MCF 10A (cell line): Measurements from ENCODE around the gene MAMDC4. TPM values are rescaled to one million over a fixed set of nuclear protein-coding genes. Genes with fewer than 3 reads are reported as not detected.

Experiments used
- BruUV-seq: library from RNA; stranded (reverse); fragments of 400-500 nt; replicated peaks from 2 replicates; lab custom pipeline; 2021; lab: Mats Ljungman, UMichigan
- CTCF ChIA-PET: fragments of 300-600 bp; sonication (Branson Sonifier 250); formaldehyde crosslinking; extraction: SDS; loops from one replicate; lab custom pipeline; 2021; ENCODE audit warnings: antibody characterized with exemption, inconsistent platforms; lab: Yijun Ruan, JAX
- POLR2A ChIA-PET: fragments of 300-600, 350-650 bp; sonication (Branson Sonifier 250); formaldehyde crosslinking; extraction: SDS; loops from one replicate; lab custom pipeline; 2020; ENCODE audit warnings: antibody characterized with exemption, inconsistent platforms; lab: Yijun Ruan, JAX
- DNase-seq: peaks from one replicate; pipeline ENCODE4 v3.0.0-alpha.2; 2018; ENCODE audit not compliant: unreplicated experiment
- H3K27ac Mint-ChIP-seq: one replicate; pipeline ENCODE4 v1.8.0; 2022; ENCODE audit warnings: mild to moderate bottlenecking, low read depth, mixed read lengths; ENCODE audit not compliant: unreplicated experiment
- H3K27me3 Mint-ChIP-seq: one replicate; pipeline ENCODE4 v1.8.0; 2022; ENCODE audit warnings: mixed read lengths; ENCODE audit not compliant: insufficient read depth, unreplicated experiment
- H3K36me3 Mint-ChIP-seq: one replicate; pipeline ENCODE4 v1.8.0; 2022; ENCODE audit warnings: mild to moderate bottlenecking, moderate library complexity, mixed read lengths; ENCODE audit not compliant: insufficient read depth, unreplicated experiment
- H3K4me1 Mint-ChIP-seq: one replicate; pipeline ENCODE4 v1.8.0; 2022; ENCODE audit warnings: mixed read lengths; ENCODE audit not compliant: insufficient read depth, unreplicated experiment
- H3K4me3 Mint-ChIP-seq: one replicate; pipeline ENCODE4 v1.8.0; 2022; ENCODE audit warnings: mild to moderate bottlenecking, moderate library complexity, mixed read lengths; ENCODE audit not compliant: unreplicated experiment
- H3K9me3 Mint-ChIP-seq: one replicate; pipeline ENCODE4 v1.8.0; 2022; ENCODE audit warnings: mixed read lengths; ENCODE audit not compliant: unreplicated experiment
- intact Hi-C: fragments of 100-400 bp; cut with micrococcal nuclease; formaldehyde crosslinking; loops from 2 replicates; pipeline ENCODE4 v1.14.1; 2022
- total RNA-seq: library from RNA; stranded (reverse); gene quantifications from 2 replicates; pipeline ENCODE4 v1.2.3, GENCODE V29; 2022
- TF ChIP-seq, protein P1 (sequence below): fragments of 200-600 bp; IDR thresholded peaks from one replicate; pipeline ENCODE4 v1.8.0; 2022; ENCODE audit warnings: antibody characterized with exemption, mild to moderate bottlenecking; ENCODE audit not compliant: unreplicated experiment

MAMDC4 gene
- total RNA-seq, 1 experiment from 2014 or later = 14.1 TPM

DNA sequence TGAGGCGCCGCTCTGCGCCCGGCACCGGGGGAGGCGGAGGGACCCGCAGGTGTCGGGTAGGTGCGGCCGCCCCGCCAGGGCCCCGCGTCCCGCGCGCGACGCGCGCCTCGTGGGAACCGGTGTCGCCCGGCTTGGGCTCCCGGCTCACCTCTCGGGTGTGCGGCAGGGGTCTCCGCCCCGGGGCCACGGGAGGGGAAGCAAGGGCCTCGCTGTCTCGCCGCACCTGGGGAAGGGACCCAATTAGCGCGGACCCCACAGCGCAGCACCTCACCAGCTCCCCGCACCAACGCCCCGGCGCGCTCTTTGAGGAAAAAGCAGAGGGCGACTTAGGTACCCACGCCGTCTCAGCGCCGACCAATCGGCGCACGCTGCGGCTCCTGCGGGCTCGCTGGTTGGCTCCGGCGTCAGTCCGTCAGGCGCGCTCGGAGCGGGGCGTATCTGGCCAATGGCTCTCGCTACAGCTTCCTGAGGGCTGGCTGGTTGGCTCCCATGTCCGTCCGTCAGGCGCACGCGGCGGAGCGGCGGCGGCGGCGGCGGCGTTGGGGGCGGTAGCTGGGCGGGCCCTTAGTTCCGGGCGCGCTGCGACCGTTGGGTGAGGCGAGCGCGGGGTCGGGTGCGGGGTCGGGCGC lies 33.9 kb downstream of the MAMDC4 start, which contains the start of gene TRAF2:
TRAF2 (plus strand) TSS at position 567 of the 629 bp plus-strand sequence. CDS start 12,225 bp downstream, outside the sequence.
- H3K36me3 Mint-ChIP-seq = peaks cover 7% of the 10 kb centered on the region
- H3K27me3 Mint-ChIP-seq = no peaks in the 10 kb centered on the region
- H3K4me3 Mint-ChIP-seq = peak within 1 kb of the TSS; percentile 84
- BruUV-seq = no TSS peak
- ChIA-PET POLR2A (interaction anchor here (0.6 to 2.6 kb wide), 11 partner anchors 13 to 158 kb away, joined by 3 to 28 read pairs (median 4); partner anchors contain the start of genes EDF1, FBXW5, PHPT1 and TMEM141), CTCF (interaction anchor here (0.7 kb wide), 1 partner anchor 43 kb away, joined by 5 read pairs; no protein-coding TSS in a partner anchor)
- peak; percentile 97 for DNase-seq
- TF ChIP-seq, protein P1, sequence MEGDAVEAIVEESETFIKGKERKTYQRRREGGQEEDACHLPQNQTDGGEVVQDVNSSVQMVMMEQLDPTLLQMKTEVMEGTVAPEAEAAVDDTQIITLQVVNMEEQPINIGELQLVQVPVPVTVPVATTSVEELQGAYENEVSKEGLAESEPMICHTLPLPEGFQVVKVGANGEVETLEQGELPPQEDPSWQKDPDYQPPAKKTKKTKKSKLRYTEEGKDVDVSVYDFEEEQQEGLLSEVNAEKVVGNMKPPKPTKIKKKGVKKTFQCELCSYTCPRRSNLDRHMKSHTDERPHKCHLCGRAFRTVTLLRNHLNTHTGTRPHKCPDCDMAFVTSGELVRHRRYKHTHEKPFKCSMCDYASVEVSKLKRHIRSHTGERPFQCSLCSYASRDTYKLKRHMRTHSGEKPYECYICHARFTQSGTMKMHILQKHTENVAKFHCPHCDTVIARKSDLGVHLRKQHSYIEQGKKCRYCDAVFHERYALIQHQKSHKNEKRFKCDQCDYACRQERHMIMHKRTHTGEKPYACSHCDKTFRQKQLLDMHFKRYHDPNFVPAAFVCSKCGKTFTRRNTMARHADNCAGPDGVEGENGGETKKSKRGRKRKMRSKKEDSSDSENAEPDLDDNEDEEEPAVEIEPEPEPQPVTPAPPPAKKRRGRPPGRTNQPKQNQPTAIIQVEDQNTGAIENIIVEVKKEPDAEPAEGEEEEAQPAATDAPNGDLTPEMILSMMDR = no peak
- H3K27ac Mint-ChIP-seq = peak within 1 kb of the TSS; percentile 71
- H3K9me3 Mint-ChIP-seq = no peaks in the 10 kb centered on the region
- H3K4me1 Mint-ChIP-seq = peaks cover 6% of the 10 kb centered on the region
- intact Hi-C loops = no loop called here

DNA sequence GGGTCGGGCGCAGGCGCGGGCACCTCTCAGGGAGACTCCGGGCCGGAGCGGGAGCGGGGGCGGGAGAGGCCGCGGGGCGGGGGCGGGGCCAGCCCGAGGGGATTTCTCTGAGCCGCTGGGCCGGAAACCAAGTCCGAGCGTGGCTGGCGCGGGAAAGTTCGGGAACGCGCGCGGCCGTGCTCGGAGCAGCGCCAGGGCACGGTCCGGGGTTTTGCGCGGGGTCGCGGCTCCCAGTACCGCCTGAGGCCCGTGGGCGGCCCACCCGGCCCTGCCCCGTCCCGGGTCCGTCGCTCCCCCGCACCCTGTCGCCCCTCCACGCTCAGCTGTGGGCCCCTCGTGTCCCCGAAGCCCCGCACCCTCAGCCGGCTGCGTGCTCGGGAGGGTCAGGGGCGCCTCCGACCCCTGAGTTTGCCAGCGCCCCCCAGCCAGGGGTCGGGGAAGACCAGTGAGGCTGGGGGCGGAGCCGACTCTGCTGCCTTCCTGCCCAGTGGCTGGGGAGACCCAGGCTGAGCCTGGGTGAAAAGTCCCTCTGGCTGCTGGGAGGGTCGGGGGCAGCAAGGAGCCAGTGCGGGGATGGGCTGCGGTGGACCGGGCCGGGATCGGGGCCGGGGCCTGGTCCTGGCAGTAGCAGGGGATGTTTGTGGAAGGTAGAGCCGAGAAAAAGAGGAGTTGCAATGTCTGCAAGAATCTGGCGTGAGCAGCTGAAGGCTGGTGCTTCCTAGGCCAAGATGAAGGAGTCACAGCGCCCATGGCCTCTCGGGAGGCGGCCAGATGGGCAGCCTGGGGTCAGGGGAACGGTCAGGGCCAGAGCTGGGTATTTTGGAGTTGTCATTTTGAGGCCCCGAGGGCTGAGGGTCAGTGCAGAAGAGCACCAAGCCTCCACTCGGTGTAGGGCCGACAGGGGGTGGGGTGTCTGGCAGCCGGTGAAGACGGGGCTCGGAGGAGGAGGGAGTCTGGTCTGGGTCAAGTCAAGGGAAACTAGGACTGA lies 34.8 kb downstream of the MAMDC4 start:
- Mint-ChIP-seq H3K4me3 (peak overlapping the region; percentile 84), H3K36me3 (peaks cover 7% of the 10 kb centered on the region), H3K4me1 (peaks cover 6% of the 10 kb centered on the region), H3K27me3 (no peaks in the 10 kb centered on the region), H3K9me3 (no peaks in the 10 kb centered on the region), H3K27ac (peak overlapping the region; percentile 71)
- intact Hi-C loops = no loop called here
- no peak for DNase-seq
- BruUV-seq = no TSS peak
- ChIA-PET CTCF (interaction anchor here (0.6 to 1.8 kb wide), 5 partner anchors 25 to 143 kb away, joined by 3 to 5 read pairs (median 4); partner anchors contain the start of gene AJM1), POLR2A (interaction anchor here (0.8 to 2.6 kb wide), 7 partner anchors 10 to 96 kb away, joined by 3 to 28 read pairs (median 6); partner anchors contain the start of genes EDF1, FBXW5 and TMEM141)
- TF ChIP-seq, protein P1 = no peak

DNA sequence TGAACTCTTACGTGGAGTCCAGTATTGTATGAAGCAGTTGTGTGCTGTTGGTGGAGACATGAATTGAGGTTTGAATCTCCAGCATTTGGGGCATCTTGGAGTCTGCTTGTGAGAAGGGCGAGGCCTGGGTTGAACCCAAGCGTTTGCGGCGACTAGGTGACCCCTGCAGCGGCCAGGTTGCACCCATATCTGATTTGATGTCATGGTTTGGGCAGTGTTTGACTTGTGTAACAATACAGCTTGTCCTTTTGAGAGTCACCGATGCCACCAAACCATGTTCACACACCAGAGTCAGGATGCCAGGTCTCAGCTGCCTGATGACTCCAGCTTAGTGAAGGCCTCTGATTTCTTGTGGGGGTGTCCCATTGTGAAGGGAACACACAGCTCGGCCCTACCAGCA lies 36.3 kb downstream of the MAMDC4 start:
- Mint-ChIP-seq H3K4me1 (peaks cover 6% of the 10 kb centered on the region), H3K36me3 (peaks cover 7% of the 10 kb centered on the region), H3K27me3 (no peaks in the 10 kb centered on the region), H3K4me3 (no peak overlapping the region), H3K9me3 (no peaks in the 10 kb centered on the region), H3K27ac (no peak overlapping the region)
- intact Hi-C loops = no loop called here
- ChIA-PET POLR2A (no interaction called here), CTCF (interaction anchor here (0.6 to 1.8 kb wide), 4 partner anchors 14 to 146 kb away, joined by 3 to 6 read pairs (median 4); no protein-coding TSS in a partner anchor)
- DNase-seq = no peak
- TF ChIP-seq, protein P1 = no peak
- TSS peak; percentile 19 for BruUV-seq
